NCI-H524 (cell line): ENCODE results near the gene DAO.

Source experiments
- DNase-seq, 2 experiments: peaks; one replicate each; lab custom pipeline; 2025; lab: John Stamatoyannopoulos, UW

DAO gene

GRCh38 chr12:108918960-108919642 lies 39.2 kb downstream of the DAO start:
- no peak for DNase-seq

GRCh38 chr12:108921946-108922345 lies 42.1 kb downstream of the DAO start:
- no peak for DNase-seq

- no peak for DNase-seq
Observed at GRCh38 chr12:108922918-108923317, 43.0 kb downstream of the DAO start.

GRCh38 chr12:108928695-108929094 lies 48.8 kb downstream of the DAO start:
- no peak for DNase-seq

- DNase-seq, result no peak
Observed at GRCh38 chr12:108930155-108930554, 50.3 kb downstream of the DAO start.

GRCh38 chr12:108930756-108931155 lies 50.9 kb downstream of the DAO start:
- no peak for DNase-seq

- no peak for DNase-seq
Observed at GRCh38 chr12:108933949-108934348, 54.1 kb downstream of the DAO start.

- no peak for DNase-seq
Observed at GRCh38 chr12:108935159-108935763, 55.4 kb downstream of the DAO start.

- DNase-seq, result no peak
Observed at GRCh38 chr12:108938247-108938924, 58.5 kb downstream of the DAO start.

- DNase-seq, result no peak
Observed at GRCh38 chr12:108939594-108939993, 59.7 kb downstream of the DAO start.

- no peak for DNase-seq
Observed at GRCh38 chr12:108940138-108940537, 60.2 kb downstream of the DAO start.

GRCh38 chr12:108947097-108947496 lies 67.2 kb downstream of the DAO start:
- no peak for DNase-seq

- DNase-seq, result no peak
Observed at GRCh38 chr12:108948367-108948766, 68.5 kb downstream of the DAO start.

- DNase-seq, result no peak
Observed at GRCh38 chr12:108949976-108950375, 70.1 kb downstream of the DAO start.
